GM12878 (cell line): ENCODE results near the gene CNN2.

Source experiments
- CREM ChIP-seq: IDR thresholded peaks from 2 replicates; pipeline ENCODE4 v1.6.1; 2014; ENCODE audit warnings: antibody characterized with exemption, low read depth
- YY1 ChIP-seq: IDR thresholded peaks from 2 replicates; pipeline ENCODE4 v1.6.1; 2011; ENCODE audit warnings: low read depth, mild to moderate bottlenecking, low read length
- TF ChIP-seq, protein P1 (sequence below): fragments of 150-350 bp; IDR thresholded peaks from 2 replicates; pipeline ENCODE4 v1.6.1; 2016; ENCODE audit warnings: low read depth, low read length

DNA sequence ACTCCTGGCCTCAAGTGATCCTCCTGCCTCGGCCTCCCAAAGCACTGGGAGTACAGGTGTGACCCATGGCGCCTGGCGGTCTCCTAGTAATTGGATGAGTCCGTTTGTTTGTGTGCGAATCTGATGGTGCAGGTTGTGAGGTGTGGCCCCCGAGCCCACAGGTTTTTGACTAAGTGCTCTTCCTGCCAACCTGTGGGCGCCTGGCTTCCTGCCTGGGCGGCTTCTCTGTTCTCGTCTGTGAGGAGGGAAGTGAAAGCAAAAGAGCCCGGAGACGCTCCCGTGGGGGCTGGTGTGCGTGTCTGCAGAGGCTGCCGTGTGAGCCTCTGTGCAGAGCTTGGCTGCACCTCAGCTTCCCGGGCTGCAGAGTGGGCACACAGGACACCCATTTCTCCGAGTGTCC, 50.5 kb downstream of the CNN2 start:
- TF ChIP-seq, protein P1, sequence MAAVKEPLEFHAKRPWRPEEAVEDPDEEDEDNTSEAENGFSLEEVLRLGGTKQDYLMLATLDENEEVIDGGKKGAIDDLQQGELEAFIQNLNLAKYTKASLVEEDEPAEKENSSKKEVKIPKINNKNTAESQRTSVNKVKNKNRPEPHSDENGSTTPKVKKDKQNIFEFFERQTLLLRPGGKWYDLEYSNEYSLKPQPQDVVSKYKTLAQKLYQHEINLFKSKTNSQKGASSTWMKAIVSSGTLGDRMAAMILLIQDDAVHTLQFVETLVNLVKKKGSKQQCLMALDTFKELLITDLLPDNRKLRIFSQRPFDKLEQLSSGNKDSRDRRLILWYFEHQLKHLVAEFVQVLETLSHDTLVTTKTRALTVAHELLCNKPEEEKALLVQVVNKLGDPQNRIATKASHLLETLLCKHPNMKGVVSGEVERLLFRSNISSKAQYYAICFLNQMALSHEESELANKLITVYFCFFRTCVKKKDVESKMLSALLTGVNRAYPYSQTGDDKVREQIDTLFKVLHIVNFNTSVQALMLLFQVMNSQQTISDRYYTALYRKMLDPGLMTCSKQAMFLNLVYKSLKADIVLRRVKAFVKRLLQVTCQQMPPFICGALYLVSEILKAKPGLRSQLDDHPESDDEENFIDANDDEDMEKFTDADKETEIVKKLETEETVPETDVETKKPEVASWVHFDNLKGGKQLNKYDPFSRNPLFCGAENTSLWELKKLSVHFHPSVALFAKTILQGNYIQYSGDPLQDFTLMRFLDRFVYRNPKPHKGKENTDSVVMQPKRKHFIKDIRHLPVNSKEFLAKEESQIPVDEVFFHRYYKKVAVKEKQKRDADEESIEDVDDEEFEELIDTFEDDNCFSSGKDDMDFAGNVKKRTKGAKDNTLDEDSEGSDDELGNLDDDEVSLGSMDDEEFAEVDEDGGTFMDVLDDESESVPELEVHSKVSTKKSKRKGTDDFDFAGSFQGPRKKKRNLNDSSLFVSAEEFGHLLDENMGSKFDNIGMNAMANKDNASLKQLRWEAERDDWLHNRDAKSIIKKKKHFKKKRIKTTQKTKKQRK = no peak
- TF ChIP-seq CREM (peak; percentile 85), YY1 (peak; percentile 14; the same call in 1 of the 2 replicates)
